K562 (cell line): ENCODE data around the gene KPNA4. TPM values are rescaled to one million over a fixed set of nuclear protein-coding genes. Genes with fewer than 3 reads are reported as not detected.

Experiments used
- BMI1 ChIP-seq: fragments of 150-350 bp; IDR thresholded peaks from 2 replicates; pipeline ENCODE4 v1.6.1; 2014; ENCODE audit warnings: low read length
- CREB5 ChIP-seq: fragments of 250-450 bp; sonication (Bioruptor Pico); IDR thresholded peaks from 2 replicates; pipeline ENCODE4 v1.5.0; 2020; ENCODE audit warnings: mild to moderate bottlenecking
- CUX1 ChIP-seq: fragments of 200-800 bp; sonication (Bioruptor generic); IDR thresholded peaks from 2 replicates; pipeline ENCODE4 v1.6.1; 2016; ENCODE audit warnings: missing genetic modification characterization, missing compliant biosample characterization
- DLX4 ChIP-seq: fragments of 250-450 bp; sonication (Bioruptor Pico); IDR thresholded peaks from 2 replicates; pipeline ENCODE4 v1.6.1; 2021; ENCODE audit warnings: mild to moderate bottlenecking
- E4F1 ChIP-seq: fragments of 250-450 bp; sonication (Bioruptor Pico); IDR thresholded peaks from 2 replicates; pipeline ENCODE4 v1.5.0; 2021; ENCODE audit warnings: mild to moderate bottlenecking, borderline replicate concordance
- KDM1A ChIP-seq, 2 experiments: fragments of 450-650 bp; IDR thresholded peaks; 2 replicates each; pipeline ENCODE4 v1.6.1; 2016; ENCODE audit warnings: mild to moderate bottlenecking in 2 of 2
- KDM4B ChIP-seq, 2 experiments: fragments of 450-650 bp in 1 of 2; sonication (generic) in 1 of 2; IDR thresholded peaks; 2 replicates each; pipeline ENCODE4 v1.6.1; 2016 to 2017; ENCODE audit warnings: borderline replicate concordance in 2 of 2, antibody characterized with exemption in 1 of 2, low read depth in 1 of 2, mild to moderate bottlenecking in 1 of 2
- KDM5B ChIP-seq: fragments of 200-600 bp; sonication (generic); IDR thresholded peaks from 2 replicates; pipeline ENCODE4 v1.6.1; 2012; ENCODE audit warnings: low read depth, mild to moderate bottlenecking, moderate library complexity, low read length, control low read depth, inconsistent platforms; ENCODE audit not compliant: insufficient replicate concordance
- MECOM ChIP-seq: fragments of 250-450 bp; sonication (Bioruptor Pico); IDR thresholded peaks from 2 replicates; pipeline ENCODE4 v1.8.0; 2022; ENCODE audit warnings: inconsistent platforms
- MTF1 ChIP-seq: fragments of 250-450 bp; sonication (Bioruptor Pico); IDR thresholded peaks from 2 replicates; pipeline ENCODE4 v1.9.0; 2021; ENCODE audit warnings: moderate library complexity, mild to moderate bottlenecking, inconsistent platforms, borderline replicate concordance
- NFATC3 ChIP-seq: fragments of 450-650 bp; IDR thresholded peaks from 2 replicates; pipeline ENCODE4 v1.6.1; 2017; ENCODE audit warnings: mild to moderate bottlenecking
- PHF21A ChIP-seq: fragments of 450-650 bp; IDR thresholded peaks from 2 replicates; pipeline ENCODE4 v1.6.1; 2017; ENCODE audit warnings: low read depth, borderline replicate concordance
- RAD21 ChIP-seq, 2 experiments: fragments of 250-450 bp in 1 of 2; fragments of 450-650 bp in 1 of 2; sonication (Bioruptor Pico) in 1 of 2; formaldehyde crosslinking in 1 of 2; IDR thresholded peaks in 1 of 2; conservative IDR thresholded peaks in 1 of 2; 2 replicates each; pipeline versions ENCODE4 v1.4.0 to v1.8.0; 2020 to 2022; ENCODE audit warnings: mild to moderate bottlenecking in 2 of 2, moderate library complexity in 1 of 2
- ZNF239 ChIP-seq: fragments of 250-450 bp; sonication (Bioruptor Pico); IDR thresholded peaks from 2 replicates; pipeline ENCODE4 v1.4.0; 2020; ENCODE audit warnings: mild to moderate bottlenecking
- polyA plus RNA-seq, 8 experiments: library from polyadenylated mRNA; depleted of rRNA in 4 of 8; stranded (reverse) in 5 of 8; unstranded in 3 of 8; fragments of >200 nt; fragmentation: Nextera tagmentation in 2 of 8; fragmentation: Illumina TruSeq in 1 of 8; extraction: Ambion mirVana in 2 of 8; extraction: Trizol in 1 of 8; gene quantifications; 2 replicates each; pipeline versions ENCODE4 v1.2.1 to v1.2.3, GENCODE V29; 2011 to 2014; ENCODE audit warnings: inconsistent platforms in 1 of 8, missing spikeins in 1 of 8
- total RNA-seq, 7 experiments: library from RNA; depleted of rRNA in 6 of 7; stranded (reverse); fragments of >200 nt in 6 of 7; fragmentation: Illumina TruSeq in 2 of 7; extraction: Trizol in 2 of 7; gene quantifications; 2 replicates each; pipeline versions ENCODE4 v1.2.1 to v1.2.3, GENCODE V29; 2011 to 2021; ENCODE audit warnings: low replicate concordance in 1 of 7
- TF ChIP-seq, protein P1 (sequence below): sonication (generic); formaldehyde crosslinking; IDR thresholded peaks from 2 replicates; pipeline ENCODE4 v1.5.0; 2020; ENCODE audit warnings: missing genetic modification reagents

KPNA4 gene
- total and polyA plus RNA-seq, 9 of the 15 experiments (the other 6 are each of a cell fraction or from before 2014, with no cell fraction given), result 13.9 to 66.6 (median 34.5) TPM

DNA sequence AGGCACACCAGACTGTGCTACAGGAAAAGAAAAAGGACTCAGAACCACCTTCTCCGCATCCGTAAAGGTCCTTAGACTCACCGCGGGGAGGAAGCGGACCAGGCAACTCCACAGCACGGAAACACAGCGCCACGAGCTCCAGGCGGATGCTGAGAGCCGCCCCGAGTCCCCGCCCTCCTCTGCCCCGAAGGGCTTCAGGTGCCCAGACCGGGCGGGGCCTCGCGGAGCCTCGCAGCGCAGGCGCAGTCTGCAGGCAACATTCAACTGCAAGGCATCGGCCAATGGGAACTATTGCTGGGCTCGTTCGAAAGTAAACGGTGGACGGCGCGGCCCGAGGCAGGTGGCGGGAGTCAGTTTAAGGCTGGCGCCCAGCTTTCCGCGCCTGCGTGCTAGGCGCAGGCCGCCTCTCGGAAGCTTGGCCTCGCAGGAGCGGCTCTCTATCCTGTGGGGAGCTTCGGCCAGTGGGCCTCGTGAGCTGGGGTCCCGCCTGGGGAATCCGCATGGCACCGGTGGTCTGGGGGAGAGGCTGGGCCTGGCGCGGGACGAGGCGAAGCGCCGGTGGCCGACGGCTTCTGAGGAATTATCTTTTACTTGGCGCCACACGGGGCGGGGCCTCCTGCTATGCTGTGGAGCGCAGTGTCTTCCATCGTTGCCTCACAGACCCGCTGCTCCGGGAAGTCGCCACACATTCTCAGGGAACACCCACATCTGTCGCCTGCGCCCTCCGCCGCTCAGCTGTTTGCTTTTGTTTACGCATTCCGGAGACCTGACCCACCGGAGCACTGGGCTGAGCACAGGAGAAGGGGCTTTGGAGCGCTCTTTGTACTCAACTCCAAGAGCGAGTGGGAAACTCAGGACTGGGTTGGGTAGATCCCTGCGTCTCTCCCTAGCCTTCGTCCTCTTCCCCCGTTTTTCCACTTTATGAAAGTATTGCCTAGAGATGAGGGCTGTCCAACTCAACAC lies 115.5 kb downstream of the KPNA4 start, which contains the start of gene TRIM59 (continued):
- no peak for TF ChIP-seq CREB5 (CRISPR knock-in tag)
- TF ChIP-seq BMI1, result no peak
- no peak for TF ChIP-seq DLX4 (CRISPR knock-in tag)
- TF ChIP-seq RAD21 (CRISPR knock-in tag; conservative IDR thresholded peaks at IDR 0.05 in 1 of 2, IDR thresholded peaks at IDR 0.05 in 1 of 2), result no peak
- no peak for TF ChIP-seq CUX1 (CRISPR knock-in tag)
- TF ChIP-seq ZNF239, result no peak; the same call in 1 of the 2 replicates
- peak in 1 of 2 experiments; percentile 67; a peak in 2 of 4 replicates for TF ChIP-seq KDM4B (IDR thresholded peaks at IDR 0.05; ENCODE audit: borderline replicate concordance in 2 of 2, low read depth in 1 of 2)
- no peak for TF ChIP-seq NFATC3
- TF ChIP-seq MECOM (CRISPR knock-in tag), result 0 out of 2 replicates have a peak, but pooled peaks have one; percentile 7
- TF ChIP-seq, protein P1, sequence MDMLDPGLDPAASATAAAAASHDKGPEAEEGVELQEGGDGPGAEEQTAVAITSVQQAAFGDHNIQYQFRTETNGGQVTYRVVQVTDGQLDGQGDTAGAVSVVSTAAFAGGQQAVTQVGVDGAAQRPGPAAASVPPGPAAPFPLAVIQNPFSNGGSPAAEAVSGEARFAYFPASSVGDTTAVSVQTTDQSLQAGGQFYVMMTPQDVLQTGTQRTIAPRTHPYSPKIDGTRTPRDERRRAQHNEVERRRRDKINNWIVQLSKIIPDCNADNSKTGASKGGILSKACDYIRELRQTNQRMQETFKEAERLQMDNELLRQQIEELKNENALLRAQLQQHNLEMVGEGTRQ (CRISPR knock-in tag), result 0 out of 2 replicates have a peak, but pooled peaks have one; percentile 21
- peak; percentile 89 for TF ChIP-seq KDM5B
- 0 out of 2 replicates have a peak, but pooled peaks have one; percentile 13 for TF ChIP-seq PHF21A
- no peak for TF ChIP-seq KDM1A (IDR thresholded peaks at IDR 0.05)
- TF ChIP-seq MTF1 (CRISPR knock-in tag), result no peak
- TF ChIP-seq E4F1 (CRISPR knock-in tag), result no peak
